OCI-LY1 (cell line): ENCODE results near the gene RALGDS.

Source experiments
- H2AFZ ChIP-seq: fragments of 200-600 bp; sonication (generic), shearing (Covaris generic); 2 replicates; pipeline ENCODE4 v1.6.0; 2014; ENCODE audit warnings: antibody characterized with exemption, mild to moderate bottlenecking, low read length
- H3F3A ChIP-seq: fragments of 200-600 bp; sonication (generic), shearing (Covaris generic); 2 replicates; pipeline ENCODE4 v1.6.0; 2014; ENCODE audit warnings: mild to moderate bottlenecking, antibody characterized with exemption, low read length, moderate library complexity; ENCODE audit not compliant: insufficient read depth
- H3K27ac ChIP-seq: fragments of 200-600 bp; sonication (generic); 2 replicates; pipeline ENCODE4 v1.5.1; 2014; ENCODE audit warnings: low read length, mixed run types, mild to moderate bottlenecking, low read depth; ENCODE audit not compliant: poor library complexity, severe bottlenecking
- H3K27me3 ChIP-seq: fragments of 200-600 bp; sonication (generic); 2 replicates; pipeline ENCODE4 v1.6.0; 2014; ENCODE audit warnings: antibody characterized with exemption, mild to moderate bottlenecking, low read length, moderate library complexity; ENCODE audit not compliant: insufficient read depth
- H3K36me3 ChIP-seq: fragments of 200-600 bp; sonication (generic); 2 replicates; pipeline ENCODE4 v1.6.1; 2014; ENCODE audit warnings: mild to moderate bottlenecking, antibody characterized with exemption, low read length, moderate library complexity, mixed read lengths; ENCODE audit not compliant: insufficient read depth
- H3K4me1 ChIP-seq: fragments of 200-600 bp; sonication (generic); 2 replicates; pipeline ENCODE4 v1.5.1; 2014; ENCODE audit warnings: mild to moderate bottlenecking, low read length, moderate library complexity; ENCODE audit not compliant: insufficient read depth, severe bottlenecking
- H3K4me2 ChIP-seq: fragments of 200-600 bp; sonication (generic), shearing (Covaris generic); 2 replicates; pipeline ENCODE4 v1.6.1; 2014; ENCODE audit warnings: low read length
- H3K4me3 ChIP-seq: fragments of 200-600 bp; sonication (generic); 2 replicates; pipeline ENCODE4 v1.5.1; 2014; ENCODE audit warnings: low read length, low read depth, mild to moderate bottlenecking, mixed read lengths; ENCODE audit not compliant: poor library complexity, severe bottlenecking
- H3K79me2 ChIP-seq: fragments of 200-600 bp; shearing (Covaris generic); 2 replicates; pipeline ENCODE4 v1.6.1; 2016; ENCODE audit warnings: mixed run types, low read length, mixed read lengths; ENCODE audit not compliant: insufficient read depth
- H3K9ac ChIP-seq: fragments of 200-600 bp; sonication (generic), shearing (Covaris generic); 2 replicates; pipeline ENCODE4 v1.6.1; 2014; ENCODE audit warnings: mild to moderate bottlenecking, low read length, mixed read lengths
- H3K9me2 ChIP-seq: fragments of 200-600 bp; sonication (generic), shearing (Covaris generic); 2 replicates; pipeline ENCODE4 v1.6.1; 2014; ENCODE audit warnings: low read depth, mild to moderate bottlenecking, low read length, mixed read lengths
- H3K9me3 ChIP-seq: fragments of 200-600 bp; shearing (Covaris generic); 2 replicates; pipeline ENCODE4 v1.6.1; 2014; ENCODE audit warnings: low read length, mixed read lengths
- H4K20me1 ChIP-seq: fragments of 200-600 bp; sonication (generic), shearing (Covaris generic); 2 replicates; pipeline ENCODE4 v1.6.0; 2016; ENCODE audit warnings: mild to moderate bottlenecking, low read length; ENCODE audit not compliant: insufficient read depth
- CTCF ChIP-seq: fragments of 200-600 bp; sonication (generic), shearing (Covaris generic); IDR thresholded peaks from 2 replicates; pipeline ENCODE4 v1.5.1; 2017; ENCODE audit warnings: mild to moderate bottlenecking, antibody characterized with exemption, low read length, moderate library complexity, mixed read lengths
- EZH2 ChIP-seq: fragments of 200-600 bp; sonication (generic), shearing (Covaris generic); IDR thresholded peaks from 2 replicates; pipeline ENCODE4 v1.8.0; 2017; ENCODE audit warnings: borderline replicate concordance, mixed run types, mild to moderate bottlenecking, antibody characterized with exemption, low read length, moderate library complexity, mixed read lengths

RALGDS gene

GRCh38 chr9:133050781-133051180, 70.3 kb downstream of the RALGDS start:
- H3K36me3 ChIP-seq: peaks cover 84% of the 10 kb centered on the region
- TF ChIP-seq CTCF: no peak
- TF ChIP-seq EZH2: no peak
- no peak overlapping the region for H3K9ac ChIP-seq
- H3K27me3 ChIP-seq: no peaks in the 10 kb centered on the region
- H3K4me3 ChIP-seq: no peak overlapping the region
- no peaks in the 10 kb centered on the region for H3F3A ChIP-seq
- H4K20me1 ChIP-seq: no peaks in the 10 kb centered on the region
- H3K27ac ChIP-seq: no peak overlapping the region
- H3K79me2 ChIP-seq: no peaks in the 10 kb centered on the region
- no peaks in the 10 kb centered on the region for H3K9me3 ChIP-seq
- H3K4me2 ChIP-seq: no peak overlapping the region
- H2AFZ ChIP-seq: no peak overlapping the region
- H3K9me2 ChIP-seq: no peaks in the 10 kb centered on the region
- no peaks in the 10 kb centered on the region for H3K4me1 ChIP-seq

- no peak overlapping the region for H3K4me3 ChIP-seq
- no peaks in the 10 kb centered on the region for H3K9me2 ChIP-seq
- H3F3A ChIP-seq: no peaks in the 10 kb centered on the region
- no peaks in the 10 kb centered on the region for H3K9me3 ChIP-seq
- H3K27ac ChIP-seq: no peak overlapping the region
- no peak overlapping the region for H3K4me2 ChIP-seq
- no peaks in the 10 kb centered on the region for H3K4me1 ChIP-seq
- H3K27me3 ChIP-seq: no peaks in the 10 kb centered on the region
- no peak overlapping the region for H2AFZ ChIP-seq
- no peaks in the 10 kb centered on the region for H3K79me2 ChIP-seq
- no peak overlapping the region for H3K9ac ChIP-seq
- no peaks in the 10 kb centered on the region for H4K20me1 ChIP-seq
- TF ChIP-seq EZH2 (no peak), CTCF (no peak)
- peaks cover 84% of the 10 kb centered on the region for H3K36me3 ChIP-seq
Observed at GRCh38 chr9:133050142-133050541, 70.9 kb downstream of the RALGDS start.

- no peak overlapping the region for H3K4me2 ChIP-seq
- no peaks in the 10 kb centered on the region for H3K9me2 ChIP-seq
- H3K4me3 ChIP-seq: no peak overlapping the region
- H4K20me1 ChIP-seq: no peaks in the 10 kb centered on the region
- no peaks in the 10 kb centered on the region for H3K27me3 ChIP-seq
- H3K36me3 ChIP-seq: peaks cover 84% of the 10 kb centered on the region
- H3K79me2 ChIP-seq: no peaks in the 10 kb centered on the region
- TF ChIP-seq EZH2 (no peak), CTCF (no peak)
- no peaks in the 10 kb centered on the region for H3K9me3 ChIP-seq
- H3F3A ChIP-seq: no peaks in the 10 kb centered on the region
- H3K4me1 ChIP-seq: no peaks in the 10 kb centered on the region
- no peak overlapping the region for H3K27ac ChIP-seq
- H3K9ac ChIP-seq: no peak overlapping the region
- H2AFZ ChIP-seq: no peak overlapping the region
Observed at GRCh38 chr9:133049043-133049442, 72.0 kb downstream of the RALGDS start.
